Measurements from ENCODE around the gene MRPL21. TPM values are rescaled to one million over a fixed set of nuclear protein-coding genes. Genes with fewer than 3 reads are reported as not detected.
A peak's percentile ranks its signal among the peaks of the same experiment; 100 is the strongest.

MRPL21 gene
- total and polyA plus RNA-seq, 9 of the 15 experiments (the other 6 are each of a cell fraction or from before 2014, with no cell fraction given), result 196 to 618 (median 232) TPM

- TF ChIP-seq, protein P1, sequence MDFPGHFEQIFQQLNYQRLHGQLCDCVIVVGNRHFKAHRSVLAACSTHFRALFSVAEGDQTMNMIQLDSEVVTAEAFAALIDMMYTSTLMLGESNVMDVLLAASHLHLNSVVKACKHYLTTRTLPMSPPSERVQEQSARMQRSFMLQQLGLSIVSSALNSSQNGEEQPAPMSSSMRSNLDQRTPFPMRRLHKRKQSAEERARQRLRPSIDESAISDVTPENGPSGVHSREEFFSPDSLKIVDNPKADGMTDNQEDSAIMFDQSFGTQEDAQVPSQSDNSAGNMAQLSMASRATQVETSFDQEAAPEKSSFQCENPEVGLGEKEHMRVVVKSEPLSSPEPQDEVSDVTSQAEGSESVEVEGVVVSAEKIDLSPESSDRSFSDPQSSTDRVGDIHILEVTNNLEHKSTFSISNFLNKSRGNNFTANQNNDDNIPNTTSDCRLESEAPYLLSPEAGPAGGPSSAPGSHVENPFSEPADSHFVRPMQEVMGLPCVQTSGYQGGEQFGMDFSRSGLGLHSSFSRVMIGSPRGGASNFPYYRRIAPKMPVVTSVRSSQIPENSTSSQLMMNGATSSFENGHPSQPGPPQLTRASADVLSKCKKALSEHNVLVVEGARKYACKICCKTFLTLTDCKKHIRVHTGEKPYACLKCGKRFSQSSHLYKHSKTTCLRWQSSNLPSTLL (IDR thresholded peaks at IDR 0.05), result no peak
- no peak for TF ChIP-seq WHSC1 (IDR thresholded peaks at IDR 0.05; ENCODE audit: low read length)
- peak; percentile 11; the same call in 1 of the 2 replicates for TF ChIP-seq ELF1 (tag; IDR thresholded peaks at IDR 0.05)
- no peak for TF ChIP-seq IRF2 (CRISPR knock-in tag; IDR thresholded peaks at IDR 0.05)
- TF ChIP-seq SRSF3 (IDR thresholded peaks at IDR 0.05; ENCODE audit: insufficient read depth, low read length), result no peak
- peak; percentile 97 for TF ChIP-seq POLR2A (conservative IDR thresholded peaks at IDR 0.05)
- TF ChIP-seq FOXJ2 (tag; IDR thresholded peaks at IDR 0.05), result no peak
- TF ChIP-seq RFX1 (IDR thresholded peaks at IDR 0.05), result no peak
- TF ChIP-seq, protein P2, sequence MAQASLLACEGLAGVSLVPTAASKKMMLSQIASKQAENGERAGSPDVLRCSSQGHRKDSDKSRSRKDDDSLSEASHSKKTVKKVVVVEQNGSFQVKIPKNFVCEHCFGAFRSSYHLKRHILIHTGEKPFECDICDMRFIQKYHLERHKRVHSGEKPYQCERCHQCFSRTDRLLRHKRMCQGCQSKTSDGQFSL (CRISPR knock-in tag; IDR thresholded peaks at IDR 0.05), result peak; percentile 2; the same call in 1 of the 2 replicates
- TF ChIP-seq, protein P2 (tag; IDR thresholded peaks at IDR 0.05), result no peak
- TF ChIP-seq ATF7 (IDR thresholded peaks at IDR 0.05), result peak; percentile 79
- TF ChIP-seq GABPB2 (CRISPR knock-in tag; conservative IDR thresholded peaks at IDR 0.05), result no peak
- peak; percentile 99 for TF ChIP-seq CXXC5 (CRISPR knock-in tag; IDR thresholded peaks at IDR 0.05)
- TF ChIP-seq GTF2E2 (tag; IDR thresholded peaks at IDR 0.05), result peak; percentile 93
- TF ChIP-seq SMARCB1 (IDR thresholded peaks at IDR 0.05; ENCODE audit: insufficient read length, low read depth), result no peak
- no peak for TF ChIP-seq HNRNPUL1 (IDR thresholded peaks at IDR 0.05; ENCODE audit: low read length)
- 0 out of 2 replicates have a peak, but pooled peaks have one; percentile 27 for TF ChIP-seq SMC3 (conservative IDR thresholded peaks at IDR 0.05; ENCODE audit: insufficient read depth, low read depth, low read length)
- TF ChIP-seq PHB2 (IDR thresholded peaks at IDR 0.05; ENCODE audit: low read depth), result no peak
- TF ChIP-seq FOXJ3 (CRISPR knock-in tag; IDR thresholded peaks at IDR 0.05), result no peak
Measured at GRCh38 chr11:68903288-68904247, at the start of gene MRPL21, which contains the start of gene IGHMBP2 (continued).

All from K562 (cell line).